HT-29 (cell line): ENCODE data around the gene SUCNR1. TPM values are rescaled to one million over a fixed set of nuclear protein-coding genes. Genes with fewer than 3 reads are reported as not detected.
"Not testable (repeated sequence)": the region's sequence is repeated elsewhere in the genome, so short reads cannot be mapped to it uniquely, and the experiment has no call there.

ENCODE experiments used
- DNase-seq: peaks from one replicate; pipeline ENCODE4 v3.0.0-alpha.2; 2015; ENCODE audit warnings: low spot score
- total RNA-seq: library from RNA; depleted of rRNA; stranded (reverse); fragments of >200 nt; shearing (Covaris generic); gene quantifications from 2 replicates; pipeline ENCODE4 v1.2.3, GENCODE V29; 2014; rRNA removed

The SUCNR1 gene
- total RNA-seq: 0.05 and 0.08 TPM in 2 replicates

DNA sequence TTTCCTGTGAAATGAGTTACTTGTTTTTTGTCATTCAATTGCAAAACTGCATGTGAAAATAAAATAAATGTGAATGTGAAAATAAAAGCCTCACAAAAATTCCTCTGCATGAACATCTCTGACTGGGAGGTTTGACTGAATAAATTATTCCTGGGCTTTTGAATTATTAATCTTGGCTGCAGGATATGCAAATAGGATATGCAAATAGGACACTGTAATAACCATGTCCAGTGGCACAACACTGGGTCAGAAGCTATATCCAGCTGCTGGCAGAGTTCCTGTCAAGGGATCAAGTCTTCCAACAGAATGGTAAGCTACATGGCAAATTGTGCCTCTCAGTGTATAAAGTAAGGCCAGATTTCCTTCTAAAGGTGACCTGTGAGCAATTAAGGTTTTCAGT, at the start of gene SUCNR1:
TSS of gene SUCNR1 (plus strand) at position 246 of the 400 bp plus-strand sequence. CDS start 6,250 bp downstream, outside the sequence.
- DNase-seq: no peak

- DNase-seq: no peak
Observed at GRCh38 chr3:151827816-151828215, 45.6 kb upstream of the SUCNR1 start.

GRCh38 chr3:151835751-151836525, 37.5 kb upstream of the SUCNR1 start:
- peak; percentile 22 for DNase-seq

DNA sequence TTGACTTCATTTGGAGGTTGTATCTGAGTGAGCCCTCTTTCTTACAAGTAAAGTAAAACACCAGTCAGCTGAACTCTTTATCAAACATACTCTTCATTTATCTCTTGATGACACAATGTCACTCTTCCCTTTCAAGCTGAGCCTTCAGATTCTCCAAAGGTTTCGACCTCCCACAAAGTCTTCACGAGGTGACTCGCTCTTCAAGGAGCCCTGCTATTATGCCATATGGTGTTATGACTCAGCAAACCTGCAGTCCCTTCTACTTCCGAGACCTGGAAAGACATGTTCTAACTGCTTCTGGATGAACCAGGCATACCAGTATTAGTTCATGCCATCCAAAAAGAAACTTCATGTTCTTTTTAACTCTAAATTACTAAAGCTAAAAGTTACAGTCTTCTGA, 36.4 kb upstream of the SUCNR1 start:
- peak; percentile 86 for DNase-seq

GRCh38 chr3:151838574-151839312, 34.7 kb upstream of the SUCNR1 start:
- DNase-seq: peak; percentile 96

- no peak for DNase-seq
Observed at GRCh38 chr3:151839313-151839631, 34.2 kb upstream of the SUCNR1 start.

- no peak for DNase-seq
Observed at GRCh38 chr3:151841801-151842200, 31.6 kb upstream of the SUCNR1 start.

DNA sequence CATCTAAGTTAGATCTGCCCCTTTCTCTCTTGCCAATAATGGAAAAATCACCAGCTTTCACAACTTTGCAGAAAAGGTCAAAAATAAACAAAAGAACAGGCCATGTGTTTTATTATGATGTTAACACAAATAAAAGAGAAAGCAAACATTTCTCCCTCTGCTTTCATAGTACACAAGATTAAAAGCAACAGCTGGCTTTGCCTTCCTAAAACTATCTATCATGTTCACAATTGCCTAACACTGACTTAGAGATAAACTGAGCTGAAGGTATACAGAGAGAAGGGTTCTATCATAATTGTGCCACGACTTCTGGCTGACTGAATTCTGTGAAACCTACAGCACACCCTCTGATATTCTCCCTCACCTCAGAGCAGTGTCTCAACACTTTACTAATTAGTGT, 30.2 kb upstream of the SUCNR1 start:
- peak; percentile 23 for DNase-seq

DNA sequence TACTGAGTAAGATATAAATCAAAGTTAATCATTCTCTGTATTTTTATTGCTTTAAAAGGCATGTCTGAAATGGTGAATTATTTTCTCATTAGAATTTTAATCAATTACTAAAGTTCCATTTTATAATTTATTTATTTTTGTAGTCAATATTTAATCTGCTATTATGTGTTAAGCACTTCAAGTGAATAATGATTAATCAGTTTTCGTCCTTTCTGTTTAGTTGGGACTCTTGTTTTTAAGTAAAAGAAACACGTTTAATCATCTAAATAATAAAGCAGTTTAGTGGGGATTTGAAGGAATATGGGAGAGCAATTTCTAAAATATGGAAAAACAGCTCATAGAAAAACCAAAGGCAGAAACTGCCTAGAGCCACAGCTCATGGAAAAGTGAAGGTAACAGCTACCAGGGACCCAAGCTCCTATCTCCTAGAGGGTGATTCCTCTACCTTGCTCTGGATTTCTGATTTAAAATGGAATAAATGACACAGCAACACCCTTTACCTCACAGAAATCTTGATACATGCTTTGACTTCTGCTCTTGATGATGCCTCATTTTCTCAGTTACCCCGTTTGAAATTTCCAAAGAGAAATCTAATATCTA, 28.0 kb upstream of the SUCNR1 start:
- peak; percentile 48 for DNase-seq

DNA sequence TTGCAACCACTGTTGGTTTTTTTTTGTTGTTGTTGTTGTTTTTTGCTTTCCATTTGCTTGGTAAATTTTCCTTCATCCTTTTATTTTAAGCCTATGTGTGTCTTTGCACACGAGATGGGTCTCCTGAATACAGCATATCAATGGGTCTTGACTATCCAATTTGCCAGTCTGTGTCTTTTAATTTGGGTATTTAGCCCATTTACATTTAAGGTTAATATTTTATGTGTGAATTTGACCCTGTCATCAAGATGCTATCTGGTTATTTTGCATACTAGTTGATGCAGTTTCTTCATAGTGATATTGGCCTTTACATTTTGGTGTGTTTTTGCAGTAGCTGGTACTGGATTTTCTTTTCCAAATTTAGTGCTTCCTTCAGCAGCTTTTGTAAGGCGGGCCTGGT, 23.4 kb upstream of the SUCNR1 start:
- not testable (repeated sequence) for DNase-seq

- no peak for DNase-seq
Observed at GRCh38 chr3:151852074-151852811, 21.2 kb upstream of the SUCNR1 start.

GRCh38 chr3:151856118-151856517, 17.3 kb upstream of the SUCNR1 start:
- no peak for DNase-seq

DNA sequence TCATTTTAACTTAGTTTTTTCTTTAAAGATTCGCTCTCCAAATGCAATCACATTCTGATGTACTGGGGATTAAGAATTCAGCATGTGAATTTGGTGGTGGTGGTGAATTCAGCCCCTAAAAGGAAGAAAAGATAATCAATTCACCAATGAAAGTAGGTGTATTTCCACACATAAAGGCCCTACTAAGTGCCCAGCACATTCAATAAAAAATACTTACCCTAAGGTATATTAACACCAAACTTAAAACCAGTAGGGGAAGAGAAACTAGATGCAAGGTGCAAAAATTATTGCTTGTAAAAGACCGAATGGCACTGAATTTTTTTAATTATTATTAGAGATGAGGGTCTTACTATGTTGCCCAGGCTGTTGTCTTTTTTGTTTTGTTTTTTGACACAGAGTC, 16.8 kb upstream of the SUCNR1 start:
- DNase-seq: no peak

- DNase-seq: peak; percentile 82
Observed at GRCh38 chr3:151859233-151859673, 14.2 kb upstream of the SUCNR1 start.

DNA sequence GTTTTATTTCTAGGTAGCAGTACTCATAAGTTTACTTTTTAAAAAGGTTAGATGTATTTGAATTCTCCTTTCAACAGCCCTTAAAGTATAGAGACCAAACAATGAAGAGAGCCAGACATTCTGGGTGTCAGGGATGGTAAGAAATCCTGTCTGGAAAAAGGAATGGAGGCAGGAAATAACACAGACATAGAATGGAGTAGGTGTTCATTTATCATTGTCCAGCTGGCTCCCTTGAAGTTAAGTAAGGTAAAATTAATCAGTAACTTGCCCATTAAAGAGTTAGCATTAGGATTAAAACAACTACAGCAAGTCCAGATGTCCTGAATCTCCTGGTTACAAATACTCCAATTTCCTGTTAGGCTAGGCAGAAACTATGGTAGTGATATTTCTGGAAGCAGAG, 13.5 kb upstream of the SUCNR1 start:
- DNase-seq: peak; percentile 77

DNA sequence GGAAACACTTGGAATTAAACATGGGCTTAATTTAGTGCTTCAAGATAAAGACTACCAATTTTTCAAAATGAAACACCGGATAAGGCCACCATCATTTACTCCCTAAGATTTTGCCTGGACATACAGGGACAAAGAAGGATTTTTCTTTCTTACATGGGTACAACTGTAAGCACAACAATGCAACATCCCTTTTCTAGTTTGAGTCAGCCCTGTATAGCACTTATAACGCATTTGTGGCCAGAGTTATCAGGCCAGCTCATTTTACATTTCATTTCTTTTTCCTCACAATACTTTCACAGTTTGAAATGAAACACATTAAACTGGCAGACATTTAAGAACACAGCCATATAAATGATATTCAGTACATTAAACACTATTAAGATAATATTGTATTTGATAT, 9.8 kb upstream of the SUCNR1 start:
- DNase-seq: no peak

GRCh38 chr3:151864423-151865101, 8.9 kb upstream of the SUCNR1 start:
- peak; percentile 32 for DNase-seq

- no peak for DNase-seq
Observed at GRCh38 chr3:151866711-151867410, 6.6 kb upstream of the SUCNR1 start.

GRCh38 chr3:151867666-151868065, 5.8 kb upstream of the SUCNR1 start:
- DNase-seq: no peak

GRCh38 chr3:151869181-151869580, 4.3 kb upstream of the SUCNR1 start:
- DNase-seq: peak; percentile 22
